Right lung (tissue), 5 donors: Measurements from ENCODE around the gene PPOX. TPM values are rescaled to one million over a fixed set of nuclear protein-coding genes. Genes with fewer than 3 reads are reported as not detected.

Experiments used
- DNase-seq, 2 donors: peaks; one replicate each; pipeline ENCODE4 v3.0.0-alpha.2; 2013
- polyA plus RNA-seq, 5 donors: library from polyadenylated mRNA; unstranded; fragments of 120-200 nt; gene quantifications; one replicate each; pipeline versions ENCODE4 v1.2.1 to v1.2.3, GENCODE V29; 2013; ENCODE audit warnings: inconsistent platforms in 1 of 5, low replicate concordance in 1 of 5; ENCODE audit not compliant: insufficient read length in 5 of 5, insufficient read depth in 1 of 5

PPOX gene
- polyA plus RNA-seq, 5 donors, result 39.9 to 59.3 (median 45.1) TPM

DNA sequence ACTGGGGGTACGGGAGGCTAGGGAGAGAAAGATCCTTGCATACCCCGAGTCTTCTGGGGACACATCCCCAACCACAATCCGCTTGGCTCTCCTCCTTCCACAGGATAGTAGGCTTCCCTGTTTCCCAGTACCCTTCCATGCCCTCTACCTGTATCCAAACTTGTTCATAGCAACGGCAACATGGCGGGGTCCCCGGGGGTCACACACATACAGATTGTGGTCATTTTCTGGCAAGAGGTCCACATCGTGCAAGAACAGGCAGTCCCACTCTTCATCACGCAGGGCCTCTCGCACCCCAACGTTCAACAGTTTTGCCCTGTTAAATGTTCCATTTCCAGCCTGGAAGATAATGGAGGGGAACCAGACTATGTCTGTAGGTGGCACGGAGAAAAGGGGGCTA, 7.5 kb downstream of the PPOX start:
- no peak for DNase-seq

DNA sequence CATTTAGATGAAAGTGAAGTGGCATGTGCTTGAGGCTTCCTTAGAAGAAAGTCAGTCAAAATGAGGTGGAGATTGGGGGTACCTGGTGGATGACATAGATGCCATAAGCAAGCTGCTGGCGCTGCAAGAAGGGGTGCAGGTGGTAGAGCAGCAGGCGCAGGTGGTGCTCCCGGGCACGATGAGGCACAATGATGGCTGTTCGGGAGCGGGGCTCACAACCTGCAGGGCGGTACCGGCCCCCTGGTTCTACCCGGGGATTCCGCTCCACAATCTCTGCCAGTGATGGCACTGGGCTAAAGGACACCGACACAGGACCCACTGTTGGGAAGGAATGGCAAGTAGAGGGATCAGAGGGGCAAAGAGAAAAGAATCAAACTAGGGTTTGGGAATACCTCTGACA, 8.7 kb downstream of the PPOX start:
- DNase-seq, result no peak

DNA sequence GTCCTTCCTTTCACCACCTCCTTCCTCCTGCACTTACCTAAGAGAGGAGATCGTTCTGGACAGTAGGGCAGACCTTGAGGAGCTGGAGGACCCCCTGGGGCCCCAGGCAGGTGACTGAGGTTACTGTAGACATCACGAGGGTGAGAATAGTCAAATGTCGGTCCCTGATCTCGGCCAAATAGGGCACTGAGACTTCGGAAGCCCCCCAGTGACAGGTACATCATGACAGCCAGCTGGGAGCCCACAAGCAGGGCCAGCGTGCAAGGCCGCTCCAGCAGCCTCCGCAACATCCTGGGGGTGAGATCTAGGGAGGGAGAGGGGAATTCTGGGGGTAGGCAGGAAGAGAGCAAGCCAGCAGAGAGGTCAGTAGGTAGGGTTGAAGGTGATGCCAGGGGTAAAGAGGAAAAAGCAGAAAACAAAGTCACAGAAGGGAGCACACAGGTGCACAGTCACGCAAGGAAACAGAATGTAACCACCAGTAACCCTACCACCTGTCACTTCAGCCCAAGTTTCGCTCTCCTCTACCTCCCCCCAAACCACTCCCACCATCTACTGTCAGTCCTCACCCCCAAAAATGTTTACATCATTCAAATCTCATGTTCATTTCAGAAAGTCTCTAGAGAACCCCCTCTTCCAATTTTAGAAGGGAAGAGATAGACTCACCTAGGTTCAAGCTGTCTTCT, 9.7 kb downstream of the PPOX start:
- no peak for DNase-seq

DNA sequence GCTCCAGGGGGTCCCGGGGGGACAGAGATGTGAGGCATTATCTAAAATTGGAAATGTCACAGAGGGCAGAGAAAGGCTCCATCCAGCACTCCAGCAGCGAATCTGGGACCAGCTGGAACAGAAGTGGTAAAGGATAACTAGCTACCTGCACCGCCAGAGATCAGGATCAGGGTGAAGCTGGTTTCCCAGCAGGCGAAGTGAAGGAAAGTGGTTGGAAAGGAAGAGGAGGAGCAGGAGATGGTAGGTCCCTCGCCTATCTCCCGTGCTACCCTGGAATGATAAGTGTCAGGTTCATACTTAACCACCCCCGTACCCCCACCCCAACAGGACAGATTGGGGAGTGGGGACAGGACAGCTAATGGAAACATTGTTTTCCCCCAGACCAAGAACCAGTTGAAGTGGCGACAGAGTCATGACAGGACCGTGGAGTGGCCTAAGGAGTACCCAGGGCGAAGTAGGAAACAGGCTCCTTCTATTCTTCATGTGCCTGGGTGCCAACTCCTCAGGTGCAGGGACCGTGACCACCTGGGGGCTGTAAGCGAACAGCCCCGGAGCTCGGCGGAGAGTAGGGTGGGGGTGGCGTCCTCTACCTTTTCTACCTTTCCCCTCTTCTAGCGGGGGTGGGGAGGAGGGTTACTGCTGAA, 10.4 kb downstream of the PPOX start:
- no peak for DNase-seq

DNA sequence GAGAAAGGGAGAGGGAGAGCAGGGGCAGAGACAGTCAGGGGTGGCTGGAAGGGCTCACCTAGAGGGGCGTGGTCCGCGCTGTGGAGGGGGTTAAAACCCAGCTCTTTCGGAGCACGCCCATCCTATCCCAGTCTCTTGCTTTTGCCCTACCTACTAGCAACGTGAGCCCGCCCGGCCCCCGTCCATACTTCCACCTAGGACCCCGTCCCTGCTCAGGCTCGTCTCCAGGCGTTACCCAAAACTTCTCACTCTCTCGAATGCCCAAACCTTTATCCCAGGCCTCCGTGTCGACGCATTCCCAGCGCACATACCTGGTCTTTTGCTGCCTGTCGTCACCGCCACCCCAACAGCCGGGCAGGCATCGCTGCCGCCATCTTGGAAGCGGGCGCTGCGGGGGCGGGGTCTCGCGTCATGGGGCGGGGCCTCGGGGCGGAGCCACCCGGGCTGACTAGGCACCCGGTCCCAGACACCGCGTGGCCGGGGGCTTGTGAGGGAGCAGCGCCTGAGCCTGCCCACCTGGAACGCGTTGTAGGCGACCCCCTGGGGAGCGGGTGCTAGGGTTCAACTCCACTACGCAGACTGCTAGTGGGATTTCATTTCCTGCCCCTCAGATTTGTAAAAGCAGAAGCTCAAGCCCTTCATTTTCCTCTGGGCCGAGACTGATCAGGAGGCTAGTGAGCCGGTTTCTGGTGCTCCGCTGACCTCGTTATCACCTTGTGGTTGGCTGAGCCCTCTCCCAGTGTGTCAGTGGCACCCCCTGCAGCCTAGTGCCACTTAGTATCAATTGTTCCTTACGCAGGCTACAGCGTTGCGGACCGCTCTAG, 11.1 kb downstream of the PPOX start, which contains the start of gene B4GALT3:
B4GALT3 (minus strand) TSS at position 396 of the 824 bp plus-strand sequence. CDS start 1,447 bp downstream, outside the sequence.
- DNase-seq, result peak; percentile 84 to 87

DNA sequence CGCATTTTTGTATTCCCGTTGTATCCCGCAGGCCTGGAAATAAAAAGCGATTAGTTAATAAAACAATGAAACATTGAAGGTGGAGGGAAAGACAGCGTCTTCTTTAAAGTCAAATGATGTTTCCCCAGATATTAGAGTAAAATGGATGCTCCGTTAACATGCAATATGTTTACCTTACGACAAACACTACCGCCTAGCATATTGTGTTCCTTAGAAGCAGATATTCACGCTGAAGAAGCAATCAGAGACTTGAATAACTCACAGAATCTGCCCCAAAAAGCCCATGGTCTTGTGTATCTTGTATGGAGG, 11.7 kb downstream of the PPOX start:
- DNase-seq, result no peak

DNA sequence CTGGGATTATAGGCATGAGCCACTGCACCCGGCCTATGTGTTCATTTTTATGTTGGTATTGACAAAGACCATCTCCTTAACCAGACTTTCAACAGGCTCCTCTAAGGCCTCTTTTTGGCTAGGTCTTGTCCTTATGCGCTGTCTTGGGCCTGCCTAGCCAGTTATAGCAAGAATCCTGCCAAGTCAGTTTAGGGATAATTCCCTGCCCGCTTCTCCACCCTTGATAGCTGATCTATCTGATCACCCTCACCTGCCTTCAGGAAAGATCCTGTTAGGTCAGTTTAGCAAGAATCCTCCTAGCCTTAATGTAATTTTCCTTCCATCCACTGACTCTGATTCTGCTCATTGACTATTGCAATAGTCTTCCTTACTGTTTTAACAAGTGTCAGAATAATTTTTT, 13.5 kb downstream of the PPOX start:
- DNase-seq, result no peak

DNA sequence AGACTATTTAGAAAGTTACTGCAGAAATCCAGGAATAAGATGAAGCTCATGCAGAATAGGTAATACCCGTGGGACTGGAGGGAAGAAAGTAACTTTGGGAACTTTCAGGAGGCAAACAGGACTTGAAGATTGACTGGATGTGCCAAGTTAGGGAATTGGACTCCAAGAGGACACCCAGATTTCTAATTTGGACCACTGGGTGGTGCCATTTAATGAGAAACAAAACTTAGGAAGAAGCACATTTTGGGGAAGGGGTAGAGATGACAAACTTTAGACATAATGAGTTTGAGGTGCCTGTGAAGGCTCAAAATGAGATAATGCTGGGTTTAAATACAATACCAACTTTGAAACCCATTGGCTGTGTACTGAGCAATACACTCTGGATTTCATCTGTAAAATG, 14.4 kb downstream of the PPOX start:
- no peak for DNase-seq

DNA sequence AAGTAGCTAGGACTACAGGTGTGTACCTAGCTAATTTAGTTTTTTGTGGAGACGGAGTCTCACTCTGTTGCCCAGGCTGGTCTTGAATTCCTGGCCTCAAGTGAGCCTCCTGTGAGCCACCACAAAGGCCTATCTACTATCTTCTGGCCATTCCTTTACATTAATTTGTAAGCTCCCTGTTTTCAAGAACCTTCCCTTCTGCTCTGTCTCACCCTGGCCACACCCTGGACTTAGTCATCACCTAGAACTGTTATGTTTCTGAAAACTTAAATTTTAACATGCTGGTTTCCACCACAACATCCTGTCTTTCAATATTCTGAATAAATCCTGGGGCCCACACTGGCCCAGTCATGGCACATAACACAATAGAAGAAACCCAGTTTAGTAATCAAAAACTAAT, 16.0 kb downstream of the PPOX start:
- DNase-seq, result no peak

DNA sequence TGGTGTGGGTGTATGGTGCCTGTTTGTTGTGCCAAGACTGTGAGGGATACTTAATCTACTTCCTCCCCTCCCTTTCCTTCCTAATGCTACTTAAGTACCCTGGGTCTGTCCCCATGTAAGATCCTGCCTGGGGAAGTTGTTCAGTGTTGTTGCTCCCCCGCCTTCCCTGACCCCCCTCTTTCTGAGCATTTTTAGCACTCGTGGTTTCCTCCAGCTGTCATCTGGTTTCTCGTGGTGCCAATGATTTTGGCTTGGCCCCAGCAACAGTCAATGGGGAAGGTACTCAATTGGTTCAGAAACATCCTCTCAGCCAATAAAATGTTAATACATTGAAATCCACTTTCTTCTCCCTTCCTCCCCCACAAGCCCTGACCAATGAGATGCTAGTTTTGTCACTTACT, 19.1 kb downstream of the PPOX start:
- DNase-seq, result peak; percentile 78 to 79

DNA sequence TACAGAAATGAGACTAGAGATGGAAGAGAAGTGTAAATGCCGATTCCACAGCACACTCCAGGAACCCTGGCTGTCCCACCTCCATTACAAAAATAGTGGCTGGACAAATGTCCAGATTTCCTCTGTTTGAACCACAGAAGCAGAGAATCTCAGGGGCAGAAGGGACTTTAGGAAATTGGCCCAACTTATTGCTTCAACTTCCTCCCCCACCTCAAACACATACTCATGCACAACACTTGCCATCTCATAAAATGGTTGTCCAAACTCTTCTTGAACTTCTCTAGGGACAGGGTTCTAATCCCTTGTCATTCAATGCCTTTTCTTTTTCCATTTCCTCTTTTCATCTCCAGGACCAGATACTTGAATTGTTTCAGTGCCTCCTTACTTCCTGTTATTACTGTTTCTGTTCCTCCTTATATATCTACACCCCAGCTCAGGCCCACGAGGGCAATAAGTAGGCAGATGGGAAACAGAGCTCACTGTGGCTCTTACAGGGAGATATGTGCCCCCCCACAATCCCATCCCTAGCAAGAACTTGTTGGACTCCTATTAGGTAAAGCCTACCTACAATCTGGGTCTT, 19.6 kb downstream of the PPOX start:
- no peak for DNase-seq

DNA sequence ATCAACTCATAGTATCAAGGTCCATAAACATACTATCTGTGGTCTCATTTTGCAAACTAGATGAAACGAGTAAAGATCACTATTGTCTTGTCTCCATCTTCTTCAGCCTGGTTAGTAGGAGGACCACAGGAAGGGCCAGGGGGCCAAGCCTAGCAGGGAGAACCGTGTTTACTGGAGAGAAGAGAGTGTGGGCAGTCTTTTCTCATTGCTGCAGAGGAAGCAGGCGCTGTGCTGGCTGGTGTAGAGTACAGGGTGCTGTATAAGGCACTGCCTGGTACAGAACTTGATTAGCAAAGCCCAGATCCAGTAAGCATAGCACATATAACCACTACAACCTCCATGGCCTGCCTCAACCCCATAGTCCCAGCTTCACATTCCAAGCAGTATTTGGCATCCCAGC, 21.1 kb downstream of the PPOX start:
- DNase-seq, result no peak

DNA sequence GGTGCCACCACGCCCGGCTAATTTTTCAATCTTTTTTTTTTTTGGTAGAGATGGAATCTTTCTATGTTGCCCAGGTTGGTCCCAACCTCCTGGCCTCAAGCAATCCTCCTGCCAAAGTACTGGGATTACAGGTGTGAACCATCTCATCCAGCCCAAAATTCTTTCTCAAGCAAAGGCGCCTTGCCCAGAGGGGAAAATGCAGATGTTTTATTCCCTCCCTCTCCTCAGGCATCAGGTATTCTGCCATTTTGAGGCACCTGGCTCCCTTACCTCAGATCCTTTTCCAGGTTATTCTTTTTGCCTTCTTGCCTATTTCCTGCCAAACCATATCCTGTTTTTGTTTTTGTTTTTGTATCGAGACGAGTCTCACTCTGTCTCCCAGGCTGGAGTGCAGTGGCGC, 22.2 kb downstream of the PPOX start:
- no peak for DNase-seq

DNA sequence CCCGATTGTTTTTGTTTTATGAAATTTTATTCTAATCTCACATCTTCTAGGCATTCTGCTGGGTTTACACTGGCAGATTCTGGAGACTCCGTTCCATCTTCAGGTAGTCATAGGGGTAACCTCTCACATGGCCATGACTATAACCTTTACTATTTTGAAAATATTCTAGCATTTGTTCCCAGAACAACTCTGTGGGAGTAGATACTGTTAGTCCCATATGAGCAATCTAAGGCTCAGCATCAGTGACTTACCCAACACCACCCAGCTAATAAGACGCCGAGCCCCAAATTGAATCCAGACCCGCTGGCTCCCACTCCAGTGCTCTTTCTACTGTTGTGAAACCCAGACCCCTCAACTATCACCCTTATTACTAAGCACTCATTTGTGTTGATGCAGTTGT, 22.8 kb downstream of the PPOX start:
- no peak for DNase-seq

DNA sequence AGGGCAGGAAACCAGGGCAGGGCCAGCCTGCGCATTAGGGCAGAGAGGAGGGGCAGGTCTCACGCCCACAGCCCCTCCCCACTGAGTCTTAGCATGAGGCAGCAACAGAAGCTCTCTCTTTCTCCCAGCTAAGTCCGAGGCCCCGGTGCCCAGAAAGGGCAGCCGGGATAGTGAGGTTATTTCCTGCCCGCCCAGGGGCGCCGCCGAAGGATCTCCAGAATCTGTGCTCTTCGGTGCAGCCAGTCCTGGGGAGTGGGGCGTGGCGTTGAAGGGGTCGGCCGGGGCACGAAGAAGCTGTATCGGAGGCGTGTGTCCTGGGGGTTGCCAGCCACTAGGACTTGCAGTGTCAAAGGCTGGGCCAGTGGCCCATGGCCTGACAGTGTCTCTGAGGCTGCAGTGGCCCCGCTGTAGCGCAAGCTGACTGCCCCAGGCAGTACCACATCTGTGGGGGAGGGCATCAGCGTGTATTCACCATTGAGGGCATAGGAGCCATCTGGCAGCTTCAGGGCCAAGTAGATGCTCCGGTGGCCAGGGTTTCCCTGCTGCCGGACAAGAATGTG, 24.8 kb downstream of the PPOX start:
- no peak for DNase-seq

DNA sequence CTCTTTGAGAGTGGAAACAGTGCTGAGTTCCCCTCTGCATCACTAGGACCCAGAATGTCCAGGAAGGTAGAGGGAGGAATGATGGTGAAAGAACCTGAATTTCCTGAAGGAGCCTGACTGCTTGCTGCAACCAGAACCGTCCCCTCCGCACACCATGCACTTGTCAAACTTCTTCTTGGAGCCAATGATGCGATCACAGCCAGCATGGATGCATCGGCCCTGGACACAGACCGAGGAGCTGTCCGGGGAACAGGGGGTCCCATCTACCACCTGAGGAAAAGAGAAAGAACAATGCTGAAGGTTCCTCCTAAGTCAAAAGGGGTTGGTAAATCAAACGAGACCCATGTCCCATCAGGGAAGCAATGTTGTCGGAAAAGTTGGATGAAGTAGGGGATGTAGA, 25.7 kb downstream of the PPOX start:
- DNase-seq, result no peak

DNA sequence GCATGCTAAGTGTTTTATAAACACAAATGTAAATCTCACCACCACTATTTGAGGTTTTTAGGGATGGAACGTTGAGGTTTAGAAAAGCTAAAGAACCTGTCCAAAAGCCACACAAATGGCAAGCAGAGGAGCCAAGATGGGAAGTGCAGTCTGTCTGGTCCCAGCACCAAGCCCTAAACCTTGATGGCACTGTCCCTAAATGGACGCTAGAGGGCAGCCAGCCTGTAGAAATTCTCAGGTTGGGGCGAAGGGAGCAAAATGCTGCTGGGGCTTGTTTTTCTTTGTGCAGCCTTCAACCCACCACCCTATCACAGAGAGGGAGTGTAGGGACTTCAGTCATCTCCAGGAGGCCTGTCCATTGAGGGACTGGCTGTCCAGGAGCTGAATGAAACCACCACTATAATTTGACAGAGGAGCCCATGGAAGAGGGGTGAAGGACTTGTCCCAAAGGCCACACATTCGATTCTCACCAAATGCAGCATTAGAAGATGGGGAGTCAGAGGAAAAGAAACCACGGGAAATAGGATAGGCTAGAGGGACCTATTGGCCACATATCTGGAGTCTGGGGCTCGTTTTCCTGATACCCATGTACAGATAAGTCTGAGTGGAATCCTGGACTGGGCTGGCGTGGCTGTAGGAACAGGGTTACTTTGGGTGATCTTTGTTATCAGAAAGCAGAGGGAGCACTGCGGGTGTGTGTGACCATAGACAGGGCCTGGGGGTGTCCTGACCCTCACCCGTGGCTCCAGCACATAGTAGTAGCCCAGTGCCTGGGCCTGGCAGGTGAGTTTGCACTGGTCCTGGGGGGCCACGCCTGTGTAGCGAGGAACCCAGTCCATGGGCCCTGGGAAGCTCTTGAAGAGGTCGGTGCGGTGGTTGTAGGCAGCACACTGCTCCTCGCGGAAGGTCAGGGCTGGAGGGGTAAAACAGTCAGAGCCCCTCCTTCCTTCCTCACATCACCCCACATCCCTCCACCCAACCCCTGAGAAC, 26.5 kb downstream of the PPOX start:
- DNase-seq, result no peak

DNA sequence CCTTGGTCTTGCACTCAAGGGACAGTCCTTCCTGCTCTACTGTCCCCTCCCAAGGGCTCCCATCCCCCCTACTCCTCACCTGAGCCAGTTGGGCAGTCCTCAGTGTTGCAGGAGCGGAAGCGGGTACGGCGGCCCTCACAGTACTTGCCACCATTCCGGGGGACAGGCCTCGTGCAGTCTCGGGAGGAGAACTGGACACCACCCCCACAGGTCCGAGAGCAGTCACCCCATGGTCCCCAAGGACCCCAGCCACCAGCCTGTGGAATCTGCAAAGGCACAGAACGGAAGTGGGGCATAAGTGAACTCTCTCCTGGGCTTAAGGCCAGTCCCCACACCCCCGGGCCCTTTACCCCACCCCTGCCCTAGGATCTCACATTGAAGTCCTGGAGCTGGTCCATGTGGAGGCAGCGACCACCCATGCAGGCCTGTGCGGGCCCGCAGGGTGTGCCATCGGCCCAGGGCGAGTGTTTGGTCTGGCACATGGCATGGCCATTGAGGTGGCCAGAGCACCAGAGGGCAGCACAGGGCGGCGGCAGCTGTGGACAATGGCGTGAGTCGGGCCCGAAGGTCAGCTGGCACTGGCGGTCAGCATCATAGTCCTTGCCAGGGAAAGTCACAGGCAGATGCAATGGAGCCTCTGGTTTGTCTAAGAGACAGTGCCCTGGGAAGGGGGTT, 27.5 kb downstream of the PPOX start:
- DNase-seq, result no peak

DNA sequence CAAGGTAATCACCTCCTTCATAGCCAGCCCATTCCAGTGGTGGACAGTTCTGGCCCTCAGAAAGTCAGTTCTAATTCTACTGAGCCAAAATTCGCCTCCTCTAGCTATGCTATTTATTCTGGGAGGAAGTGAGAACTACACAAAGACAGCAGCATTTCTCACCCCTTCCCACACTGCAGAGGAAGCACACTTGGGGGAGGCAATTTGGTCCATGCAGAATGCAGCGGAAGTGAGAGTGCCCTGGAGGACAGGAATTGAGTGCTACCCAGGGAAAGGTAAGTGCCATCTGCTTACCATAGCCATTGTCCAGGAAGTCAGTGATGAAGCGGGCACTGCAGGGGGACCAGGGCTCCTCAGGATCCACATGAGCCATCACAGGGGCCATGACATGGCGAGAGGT, 28.9 kb downstream of the PPOX start:
- no peak for DNase-seq

DNA sequence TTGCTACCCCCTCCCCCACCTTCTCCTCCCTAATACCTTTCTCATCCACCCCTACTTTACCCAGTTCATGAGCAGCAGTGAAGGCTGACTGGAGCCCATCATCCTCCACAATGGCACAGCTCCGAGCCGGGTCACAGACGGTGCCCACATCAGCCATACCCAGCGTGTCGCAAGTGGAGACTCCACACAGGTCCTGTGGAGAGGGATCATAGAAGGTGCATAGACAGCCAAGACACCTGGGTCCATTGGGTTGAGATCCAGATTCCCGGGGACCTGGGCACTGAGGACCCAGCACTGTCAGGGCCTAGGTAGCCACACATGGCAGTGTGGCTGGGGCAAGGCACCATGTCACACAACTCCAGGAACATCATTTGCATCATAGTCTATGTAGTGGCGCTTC, 29.9 kb downstream of the PPOX start:
- DNase-seq, result no peak
